UCSD-AML1 (cell line): ENCODE results near the gene PANK4.
"Not testable (repeated sequence)": the region's sequence is repeated elsewhere in the genome, so short reads cannot be mapped to it uniquely, and the experiment has no call there.

Source experiments
- DNase-seq: peaks from one replicate; lab custom pipeline; 2025; ENCODE audit not compliant: unreplicated experiment; lab: John Stamatoyannopoulos, UW

Gene PANK4

GRCh38 chr1:2466958-2467554 is 59.3 kb downstream of the PANK4 start:
- DNase-seq, result no peak

- DNase-seq, result no peak
Observed at GRCh38 chr1:2466270-2466665, 60.1 kb downstream of the PANK4 start.

- DNase-seq, result no peak
Observed at GRCh38 chr1:2465371-2466269, 60.8 kb downstream of the PANK4 start.

- DNase-seq, result no peak
Observed at GRCh38 chr1:2463396-2463795, 63.0 kb downstream of the PANK4 start.

- DNase-seq, result no peak
Observed at GRCh38 chr1:2462819-2463218, 63.6 kb downstream of the PANK4 start.

- no peak for DNase-seq
Observed at GRCh38 chr1:2460996-2461751, 65.2 kb downstream of the PANK4 start.

- DNase-seq, result no peak
Observed at GRCh38 chr1:2460203-2460602, 66.2 kb downstream of the PANK4 start.

- DNase-seq, result no peak
Observed at GRCh38 chr1:2459757-2460156, 66.6 kb downstream of the PANK4 start.

GRCh38 chr1:2459102-2459753 is 67.2 kb downstream of the PANK4 start:
- not testable (repeated sequence) for DNase-seq

- no peak for DNase-seq
Observed at GRCh38 chr1:2458687-2459086, 67.7 kb downstream of the PANK4 start.
